ENCODE measurements around the gene ADCY1. TPM values are rescaled to one million over a fixed set of nuclear protein-coding genes. Genes with fewer than 3 reads are reported as not detected.
A peak's percentile ranks its signal among the peaks of the same experiment; 100 is the strongest.
"Not testable (repeated sequence)": the region's sequence is repeated elsewhere in the genome, so short reads cannot be mapped to it uniquely, and the experiment has no call there.

ADCY1 gene
- 1 to 10 TPM in 3 of 5 donors, under 1 TPM in 2; 0.45 to 1.8 (median 1.5) TPM for total RNA-seq
- 1 to 10 TPM in 2 of 3 donors, under 1 TPM in 1; 0.33 to 1.5 (median 1.1) TPM for polyA plus RNA-seq
- long read RNA-seq, donor 1, result 0 reads
- long read RNA-seq, donor 2, result 0 reads
- long read RNA-seq, donor 3, result 0 reads
- long read RNA-seq, donor 4, result 0 reads
- long read RNA-seq, donor 5, result 0 reads
- long read RNA-seq, donor 6, partial matches to known transcripts, result 0 of 1 reads
- long read RNA-seq, donor 6, other reads (novel, unspliced or antisense), result 0 of 1 reads
- long read RNA-seq, donor 7, result 0 reads
- long read RNA-seq, donor 8, result 0 reads
- long read RNA-seq, donor 9, result 0 reads
- long read RNA-seq, donor 10, result 0 reads

DNA sequence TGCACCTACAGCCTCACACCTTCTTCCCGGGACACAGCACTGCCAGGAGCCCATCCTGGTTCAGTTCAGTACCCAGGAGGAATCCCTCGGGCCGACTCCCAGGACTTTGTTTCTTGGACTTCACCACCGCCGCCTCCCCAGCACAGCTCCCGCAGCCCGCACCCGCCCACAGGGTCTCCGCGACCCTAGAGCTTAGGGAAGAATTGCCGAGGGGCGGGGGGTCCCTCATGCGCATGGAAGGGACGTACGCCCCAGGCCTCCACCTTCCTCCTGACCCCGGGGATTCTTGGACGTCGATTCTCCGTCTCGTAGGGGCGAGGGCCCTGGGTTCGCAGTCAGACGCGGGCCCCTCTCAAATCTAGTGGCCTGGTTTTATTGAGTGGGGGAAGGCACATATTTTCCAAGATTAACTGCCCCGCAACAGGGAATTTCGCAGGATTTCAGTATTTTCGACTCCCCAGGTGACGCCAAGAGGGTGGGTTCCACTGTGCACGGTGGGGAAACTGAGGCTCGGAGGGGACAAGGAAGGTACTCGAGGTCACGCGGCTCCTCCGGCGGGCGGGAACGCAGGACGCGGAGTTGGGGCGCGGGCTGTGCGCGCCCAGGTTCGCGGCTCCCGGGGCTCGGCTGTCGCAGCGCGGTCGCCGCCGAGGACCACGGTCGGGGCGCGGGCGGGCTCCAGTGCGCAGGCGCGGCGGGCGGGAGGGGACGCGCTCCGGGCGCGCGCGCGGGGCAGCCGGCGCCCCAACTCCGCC lies at the start of gene ADCY1:
ADCY1 (plus strand) TSS at position 708 of the 755 bp plus-strand sequence. CDS start 176 bp downstream, outside the sequence.
- WGBS, 5 donors, result 7 to 13% (median 11%) methylated on average over 22 to 74 of the region's 74 CpGs
- TF ChIP-seq, protein P1, sequence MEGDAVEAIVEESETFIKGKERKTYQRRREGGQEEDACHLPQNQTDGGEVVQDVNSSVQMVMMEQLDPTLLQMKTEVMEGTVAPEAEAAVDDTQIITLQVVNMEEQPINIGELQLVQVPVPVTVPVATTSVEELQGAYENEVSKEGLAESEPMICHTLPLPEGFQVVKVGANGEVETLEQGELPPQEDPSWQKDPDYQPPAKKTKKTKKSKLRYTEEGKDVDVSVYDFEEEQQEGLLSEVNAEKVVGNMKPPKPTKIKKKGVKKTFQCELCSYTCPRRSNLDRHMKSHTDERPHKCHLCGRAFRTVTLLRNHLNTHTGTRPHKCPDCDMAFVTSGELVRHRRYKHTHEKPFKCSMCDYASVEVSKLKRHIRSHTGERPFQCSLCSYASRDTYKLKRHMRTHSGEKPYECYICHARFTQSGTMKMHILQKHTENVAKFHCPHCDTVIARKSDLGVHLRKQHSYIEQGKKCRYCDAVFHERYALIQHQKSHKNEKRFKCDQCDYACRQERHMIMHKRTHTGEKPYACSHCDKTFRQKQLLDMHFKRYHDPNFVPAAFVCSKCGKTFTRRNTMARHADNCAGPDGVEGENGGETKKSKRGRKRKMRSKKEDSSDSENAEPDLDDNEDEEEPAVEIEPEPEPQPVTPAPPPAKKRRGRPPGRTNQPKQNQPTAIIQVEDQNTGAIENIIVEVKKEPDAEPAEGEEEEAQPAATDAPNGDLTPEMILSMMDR (IDR thresholded peaks at IDR 0.05), result no peak
- no peak for TF ChIP-seq POLR2A (IDR thresholded peaks at IDR 0.05)
- TF ChIP-seq POLR2AphosphoS5 (IDR thresholded peaks at IDR 0.05), result no peak
- peak in 1 of 2 donors; percentile 57 for DNase-seq
- H3K4me1 ChIP-seq, result peaks cover 13 to 23% (median 21%) of the 10 kb centered on the region in 4 donors
- peak within 1 kb of the TSS; percentile 53 to 72 (median 60) for H3K4me3 ChIP-seq
- intact Hi-C loops (cut with DNase I; ENCODE audit: low total_unique reads), result no loop called here
- peak within 1 kb of the TSS in 1 of 5 donors; percentile 14 for H3K27ac ChIP-seq
- H3K27me3 ChIP-seq, result peaks cover 0 to 57% (median 26%) of the 10 kb centered on the region in 3 donors
- H3K36me3 ChIP-seq, result no peaks in the 10 kb centered on the region
- H3K9me3 ChIP-seq, result no peaks in the 10 kb centered on the region

DNA sequence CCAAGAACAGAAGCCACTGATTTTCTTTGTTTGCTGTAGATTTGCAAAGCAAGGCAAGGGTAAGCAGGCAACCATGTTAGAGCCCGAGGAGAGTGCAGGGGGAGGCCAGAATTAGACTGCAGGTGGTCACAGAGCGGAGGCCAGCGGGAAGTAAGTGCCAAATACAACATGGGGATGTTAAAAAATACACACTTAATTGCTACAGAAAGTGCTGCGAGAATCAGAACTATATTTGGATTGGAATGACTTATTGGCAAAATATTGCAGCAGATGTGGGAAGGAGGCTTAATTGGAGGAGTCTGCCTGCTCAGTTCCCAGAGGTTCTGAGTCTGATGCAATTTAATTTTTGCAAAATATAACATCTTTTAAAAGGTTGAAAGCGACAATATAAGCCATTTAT lies 49.7 kb upstream of the ADCY1 start:
- Histone ChIP-seq H3K9me3 (peaks cover 0 to 7% (median 2%) of the 10 kb centered on the region in 4 donors), H3K27ac (no peak overlapping the region), H3K27me3 (no peaks in the 10 kb centered on the region), H3K4me1 (no peaks in the 10 kb centered on the region), H3K4me3 (no peak overlapping the region), H3K36me3 (no peaks in the 10 kb centered on the region)
- peak in 1 of 2 donors; percentile 21 for DNase-seq
- 48 to 59% (median 51%) methylated on average over 5 of the region's 5 CpGs for WGBS, 5 donors
- intact Hi-C loops (cut with DNase I; ENCODE audit: low total_unique reads), result no loop called here
- TF ChIP-seq EP300 (IDR thresholded peaks at IDR 0.05), result no peak
- TF ChIP-seq, protein P1 (IDR thresholded peaks at IDR 0.05), result no peak
- no peak for TF ChIP-seq POLR2A (IDR thresholded peaks at IDR 0.05)
- TF ChIP-seq POLR2AphosphoS5 (IDR thresholded peaks at IDR 0.05), result no peak

DNA sequence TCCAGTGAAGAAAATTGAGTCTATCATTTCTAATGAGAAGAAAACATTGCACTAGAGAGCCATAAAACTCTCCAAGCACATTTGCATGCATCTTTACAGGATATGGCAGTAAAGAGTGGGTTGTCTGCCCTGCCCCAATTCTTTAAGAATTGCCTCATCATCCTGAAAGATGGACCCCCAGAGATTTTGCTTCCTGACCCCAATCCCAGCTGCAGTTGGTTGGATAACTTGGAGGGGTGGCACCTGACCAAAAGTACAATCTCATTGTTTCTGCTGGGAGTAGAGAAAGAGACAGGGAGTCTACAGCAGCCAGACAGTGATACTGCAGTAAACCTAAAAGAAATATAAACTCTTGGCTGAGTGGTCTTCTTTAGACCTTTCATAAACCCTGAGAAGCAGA lies 49.1 kb upstream of the ADCY1 start:
- H3K36me3 ChIP-seq, result no peaks in the 10 kb centered on the region
- H3K4me1 ChIP-seq, result no peaks in the 10 kb centered on the region
- H3K9me3 ChIP-seq, result peaks cover 0 to 4% (median 0%) of the 10 kb centered on the region in 4 donors
- no peaks in the 10 kb centered on the region for H3K27me3 ChIP-seq
- peak in 1 of 2 donors; percentile 50 for DNase-seq
- intact Hi-C loops (cut with DNase I; ENCODE audit: low total_unique reads), result no loop called here
- no peak overlapping the region for H3K4me3 ChIP-seq
- no peak overlapping the region for H3K27ac ChIP-seq
- TF ChIP-seq, protein P1 (IDR thresholded peaks at IDR 0.05), result no peak
- TF ChIP-seq EP300 (IDR thresholded peaks at IDR 0.05) (no peak), POLR2AphosphoS5 (IDR thresholded peaks at IDR 0.05) (no peak), POLR2A (IDR thresholded peaks at IDR 0.05) (no peak)

DNA sequence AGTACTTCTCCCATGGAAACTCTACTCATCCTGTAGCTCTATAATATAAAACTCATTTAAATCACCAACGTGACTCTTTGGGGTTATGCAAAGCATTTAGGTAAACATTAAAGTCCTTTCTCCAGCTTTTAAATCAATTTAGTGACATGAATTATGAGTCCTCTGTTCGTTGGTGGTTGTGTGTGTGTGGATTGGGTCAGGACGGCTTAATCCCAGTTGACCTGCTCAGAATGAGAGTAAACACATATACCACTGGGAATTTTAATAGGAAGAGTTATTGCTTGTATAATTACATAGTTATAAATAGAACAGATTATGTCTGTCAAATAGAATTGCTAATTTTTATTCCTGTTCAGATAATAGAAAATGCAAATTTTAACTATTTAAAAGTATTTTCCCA lies 30.7 kb upstream of the ADCY1 start:
- Histone ChIP-seq H3K36me3 (no peaks in the 10 kb centered on the region), H3K4me1 (no peaks in the 10 kb centered on the region), H3K27ac (no peak overlapping the region), H3K27me3 (no peaks in the 10 kb centered on the region), H3K9me3 (peaks cover 0 to 31% (median 9%) of the 10 kb centered on the region in 4 donors), H3K4me3 (no peak overlapping the region)
- WGBS, 5 donors, result 9 to 22% (median 19%) methylated on average over 3 of the region's 3 CpGs
- no peak for DNase-seq
- intact Hi-C loops (cut with DNase I; ENCODE audit: low total_unique reads), result no loop called here
- TF ChIP-seq, protein P1 (IDR thresholded peaks at IDR 0.05), result no peak
- TF ChIP-seq POLR2A (IDR thresholded peaks at IDR 0.05) (no peak), EP300 (IDR thresholded peaks at IDR 0.05) (no peak), POLR2AphosphoS5 (IDR thresholded peaks at IDR 0.05) (no peak)

DNA sequence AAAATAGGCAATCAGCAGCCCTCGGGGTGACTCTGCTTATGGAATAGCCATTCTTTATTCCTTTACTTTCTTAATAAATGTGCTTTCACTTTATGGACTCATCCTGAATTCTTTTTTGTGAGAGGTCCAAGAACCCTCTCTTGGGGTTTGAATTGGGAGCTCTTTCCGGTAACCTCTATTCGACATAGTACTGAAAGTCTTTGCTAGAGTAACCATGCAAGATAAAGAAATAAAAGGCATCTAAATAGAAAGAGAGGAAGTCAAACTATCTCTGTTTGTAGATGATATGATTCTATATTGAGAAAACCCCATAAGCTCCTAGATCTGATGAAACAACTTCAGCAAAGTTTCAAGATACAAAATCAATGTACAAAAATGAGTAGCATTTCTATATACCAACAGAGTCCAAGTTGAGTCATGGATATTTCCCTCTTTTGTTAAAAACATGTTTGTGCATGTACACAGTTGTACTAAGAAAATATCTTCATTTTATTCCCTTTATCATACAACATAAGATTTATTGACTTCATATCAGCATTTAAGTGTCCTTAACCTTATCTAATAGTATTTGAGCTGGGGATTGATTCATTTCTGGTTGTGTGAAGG lies 29.0 kb upstream of the ADCY1 start:
- H3K27ac ChIP-seq; H3K4me3 ChIP-seq; H3K4me1 ChIP-seq; H3K36me3 ChIP-seq; H3K27me3 ChIP-seq; intact Hi-C loops (cut with DNase I; ENCODE audit: low total_unique reads); DNase-seq: not testable (repeated sequence)
- 41 to 75% (median 57%) methylated on average over 3 of the region's 3 CpGs for WGBS, 5 donors
- peaks cover 0 to 18% (median 3%) of the 10 kb centered on the region in 4 donors for H3K9me3 ChIP-seq

DNA sequence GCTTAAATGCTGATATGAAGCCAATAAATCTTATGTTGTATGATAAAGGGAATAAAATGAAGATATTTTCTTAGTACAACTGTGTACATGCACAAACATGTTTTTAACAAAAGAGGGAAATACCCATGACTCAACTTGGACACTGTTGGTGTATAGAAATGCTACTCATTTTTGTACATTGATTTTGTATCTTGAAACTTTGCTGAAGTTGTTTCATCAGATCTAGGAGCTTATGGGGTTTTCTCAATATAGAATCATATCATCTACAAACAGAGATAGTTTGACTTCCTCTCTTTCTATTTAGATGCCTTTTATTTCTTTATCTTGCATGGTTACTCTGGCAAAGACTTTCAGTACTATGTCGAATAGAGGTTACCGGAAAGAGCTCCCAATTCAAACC lies 25.3 kb upstream of the ADCY1 start:
- DNase-seq; intact Hi-C loops (cut with DNase I; ENCODE audit: low total_unique reads); H3K4me1 ChIP-seq; H3K4me3 ChIP-seq; H3K27ac ChIP-seq; H3K27me3 ChIP-seq; H3K36me3 ChIP-seq: not testable (repeated sequence)
- peaks cover 0 to 18% (median 3%) of the 10 kb centered on the region in 4 donors for H3K9me3 ChIP-seq
- WGBS, 5 donors, result 8 to 67% (median 55%) methylated on average over 2 of the region's 2 CpGs

All from stomach (tissue), 19 donors.